ENCODE results near the gene FNIP2.

DNA sequence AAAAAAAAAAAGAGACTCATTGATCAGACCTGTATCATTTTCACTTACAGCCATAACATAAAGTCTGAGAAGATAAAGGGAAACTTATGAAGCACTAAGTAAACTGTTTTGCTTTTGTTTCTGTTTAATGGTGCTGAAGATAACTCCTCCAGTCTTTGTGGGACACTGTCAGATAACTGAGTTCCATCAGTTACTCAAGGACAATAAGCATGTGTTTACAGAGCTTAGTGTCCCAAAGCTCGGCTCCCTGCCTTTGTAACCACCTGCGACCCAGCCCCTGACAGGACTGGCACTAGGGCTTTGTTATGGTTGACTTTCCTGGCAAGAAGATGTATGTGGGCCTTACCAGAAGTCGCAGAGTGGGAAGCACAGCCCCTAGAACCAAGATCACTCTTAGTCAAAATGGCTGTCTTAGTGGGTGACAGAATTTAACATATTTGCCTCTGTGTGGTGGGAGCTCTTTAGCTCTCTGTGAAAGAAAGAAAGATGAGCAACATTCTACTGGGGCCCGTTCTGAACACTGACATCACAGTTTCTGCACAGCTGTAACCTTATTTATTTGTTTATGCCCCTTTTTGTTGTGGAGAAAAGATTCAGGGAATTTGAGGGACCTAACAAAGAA lies 68.1 kb downstream of the FNIP2 start:
- no peak for TF ChIP-seq EZH2 (IDR thresholded peaks at IDR 0.05; ENCODE audit: insufficient read depth, poor library complexity, severe bottlenecking)
- no peak for TF ChIP-seq EZH2phosphoT487 (IDR thresholded peaks at IDR 0.05; ENCODE audit: insufficient read depth, low read depth)
